HEK293T (cell line): ENCODE data around the gene ADAT2.

Source experiments
- HDGF ChIP-seq: fragments of 450-650 bp; IDR thresholded peaks from 2 replicates; pipeline ENCODE4 v1.6.1; 2017; ENCODE audit warnings: antibody characterized with exemption, borderline replicate concordance
- NFRKB ChIP-seq: fragments of 450-650 bp; IDR thresholded peaks from 2 replicates; pipeline ENCODE4 v1.6.1; 2016; ENCODE audit warnings: mild to moderate bottlenecking, moderate library complexity
- SP1 ChIP-seq: fragments of 450-650 bp; IDR thresholded peaks from 2 replicates; pipeline ENCODE4 v1.6.1; 2017

DNA sequence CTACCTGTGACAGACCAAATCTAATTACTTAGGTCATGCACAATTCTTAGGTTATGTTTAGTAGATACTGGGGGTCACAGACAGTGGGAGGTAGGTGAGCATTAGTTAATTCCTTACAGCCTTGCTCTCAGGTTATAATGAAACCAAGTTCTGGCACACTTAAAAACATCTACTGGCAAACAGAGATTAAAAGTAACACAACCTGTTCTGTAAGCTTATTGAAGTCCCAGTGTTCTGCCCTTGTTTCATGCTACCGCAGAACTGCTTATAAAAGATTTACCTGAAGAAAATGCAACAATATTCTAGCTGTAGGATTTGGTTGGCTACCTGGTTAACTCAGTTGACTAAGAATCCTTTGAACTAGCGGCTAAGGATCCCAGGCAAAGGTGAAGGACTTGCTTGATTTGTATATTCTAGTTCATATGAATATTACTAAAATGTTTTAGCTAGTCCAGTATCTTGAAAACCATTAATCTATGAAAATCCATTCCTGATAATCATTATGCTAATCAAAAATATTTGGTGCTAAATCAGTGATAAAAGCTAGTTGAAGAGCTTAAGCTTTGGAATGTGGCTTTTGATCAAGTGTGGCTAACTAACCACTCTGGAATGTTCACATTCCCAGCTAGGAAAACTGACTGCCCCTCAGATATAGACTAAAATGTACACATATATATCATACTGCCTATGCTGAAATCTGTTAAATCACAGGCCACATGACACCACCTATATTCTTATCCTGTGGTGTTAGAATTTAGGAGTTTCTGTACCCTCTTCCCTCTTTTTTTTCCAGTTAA, 7.3 kb upstream of the ADAT2 start:
- no peak for TF ChIP-seq HDGF
- no peak for TF ChIP-seq SP1
- no peak for TF ChIP-seq NFRKB
